H1 (cell line): ENCODE measurements around the gene CEP97. TPM values are rescaled to one million over a fixed set of nuclear protein-coding genes. Genes with fewer than 3 reads are reported as not detected.

ENCODE experiments used
- ASH2L ChIP-seq: fragments of 200-600, 300-600 bp; sonication (generic); IDR thresholded peaks from one replicate; pipeline ENCODE4 v1.7.1; 2017; ENCODE audit warnings: low read length
- CBX5 ChIP-seq: fragments of 300-800, 300-1000 bp; sonication (generic); IDR thresholded peaks from 2 replicates; pipeline ENCODE4 v1.7.1; 2016; ENCODE audit warnings: antibody characterized with exemption, low read length, low read depth
- CEBPB ChIP-seq: IDR thresholded peaks from 2 replicates; pipeline ENCODE4 v1.6.1; 2012; ENCODE audit warnings: low read depth, low read length
- CHD2 ChIP-seq: IDR thresholded peaks from 2 replicates; pipeline ENCODE4 v1.6.1; 2012; ENCODE audit warnings: low read length, improper control_type of control experiment
- CTBP2 ChIP-seq: IDR thresholded peaks from 2 replicates; pipeline ENCODE4 v1.7.0; 2011; ENCODE audit warnings: borderline replicate concordance, mild to moderate bottlenecking, moderate library complexity, mixed read lengths, low read length; ENCODE audit not compliant: insufficient read depth, insufficient read length
- EZH2 ChIP-seq: fragments of 200-600 bp; sonication (generic); IDR thresholded peaks from 2 replicates; pipeline ENCODE4 v1.7.1; 2012; ENCODE audit warnings: low read depth, mild to moderate bottlenecking, moderate library complexity, low read length, inconsistent platforms; ENCODE audit not compliant: severe bottlenecking
- FOSL1 ChIP-seq: IDR thresholded peaks from 2 replicates; pipeline ENCODE4 v1.6.1; 2011; ENCODE audit warnings: mild to moderate bottlenecking, low read depth, low read length, moderate library complexity; ENCODE audit not compliant: insufficient read depth
- KDM4A ChIP-seq: IDR thresholded peaks from one replicate; pipeline ENCODE4 v1.7.1; 2012; ENCODE audit warnings: low read depth, mild to moderate bottlenecking, moderate library complexity, low read length, inconsistent platforms; ENCODE audit not compliant: severe bottlenecking
- KDM5A ChIP-seq: fragments of 200-600 bp; IDR thresholded peaks from 2 replicates; pipeline ENCODE4 v1.7.1; 2012; ENCODE audit warnings: mild to moderate bottlenecking, low read length, inconsistent platforms, mixed read lengths
- MAFK ChIP-seq: IDR thresholded peaks from 2 replicates; pipeline ENCODE4 v1.6.1; 2012; ENCODE audit warnings: low read depth, mild to moderate bottlenecking, improper control_type of control experiment, low read length
- NRF1 ChIP-seq: IDR thresholded peaks from 2 replicates; pipeline ENCODE4 v1.6.1; 2011; ENCODE audit warnings: mild to moderate bottlenecking, low read depth, low read length, improper control_type of control experiment
- RAD21 ChIP-seq, 2 experiments: IDR thresholded peaks in 1 of 2; conservative IDR thresholded peaks in 1 of 2; 2 replicates each; pipeline ENCODE4 v1.6.1; 2011; ENCODE audit warnings: low read depth in 2 of 2, low read length in 2 of 2, improper control_type of control experiment in 1 of 2, inconsistent platforms in 1 of 2, mild to moderate bottlenecking in 1 of 2, moderate library complexity in 1 of 2
- SAP30 ChIP-seq: fragments of 300-600 bp; sonication (generic); IDR thresholded peaks from 2 replicates; pipeline ENCODE4 v1.7.1; 2012; ENCODE audit warnings: low read length, moderate library complexity, mild to moderate bottlenecking, inconsistent platforms; ENCODE audit not compliant: insufficient read depth, insufficient replicate concordance
- SIN3A ChIP-seq, 2 experiments: IDR thresholded peaks in 1 of 2; conservative IDR thresholded peaks in 1 of 2; 2 replicates each; pipeline ENCODE4 v1.6.1; 2011 to 2012; ENCODE audit warnings: low read length in 2 of 2, improper control_type of control experiment in 1 of 2, low read depth in 1 of 2, mild to moderate bottlenecking in 1 of 2
- SRF ChIP-seq: IDR thresholded peaks from 2 replicates; pipeline ENCODE4 v1.6.1; 2011; ENCODE audit warnings: mild to moderate bottlenecking, low read depth, low read length, moderate library complexity
- TEAD4 ChIP-seq: IDR thresholded peaks from 2 replicates; pipeline ENCODE4 v1.6.1; 2012; ENCODE audit warnings: low read depth, low read length, inconsistent platforms, mixed read lengths
- ZNF274 ChIP-seq: IDR thresholded peaks from 2 replicates; pipeline ENCODE4 v1.7.0; 2012; ENCODE audit warnings: low read length, borderline replicate concordance; ENCODE audit errors: extremely low read depth
- polyA plus RNA-seq, 7 experiments: library from polyadenylated mRNA; depleted of rRNA in 3 of 7; stranded (reverse) in 5 of 7; unstranded in 2 of 7; fragments of >200 nt in 5 of 7; fragments of 200-250 nt in 2 of 7; gene quantifications; 1 replicate in 5 of 7; 2 replicates in 1 of 7; 4 replicates in 1 of 7; pipeline versions ENCODE4 v1.2.1 to v1.2.3, GENCODE V29; 2011 to 2013; ENCODE audit warnings: missing spikeins in 2 of 7, mixed read lengths in 2 of 7
- total RNA-seq: library from RNA; stranded (reverse); fragmentation: NEBNext Ultra II Directional; extraction: Animal tissue kit (Norgen Biotek cat#: 25700); gene quantifications from 2 replicates; pipeline ENCODE4 v1.2.1, GENCODE V29; 2021
- TF ChIP-seq, protein P1 (sequence below): IDR thresholded peaks from 2 replicates; pipeline ENCODE4 v1.6.1; 2012; ENCODE audit warnings: low read length, inconsistent platforms

The CEP97 gene
- total and polyA plus RNA-seq, 2 of the 8 experiments (the other 6 are each of a cell fraction or from before 2014, with no cell fraction given): 1.6 to 13.2 TPM

GRCh38 chr3:101779047-101779821, 54.8 kb downstream of the CEP97 start, which contains the start of gene NXPE3 (continued):
- TF ChIP-seq CTBP2: no peak
- TF ChIP-seq CBX5: no peak
- peak; percentile 53 to 69; a peak in 1 of 4 replicates for TF ChIP-seq SIN3A (conservative IDR thresholded peaks at IDR 0.05 in 1 of 2, IDR thresholded peaks at IDR 0.05 in 1 of 2; ENCODE audit: low read depth in 1 of 2, low read length in 2 of 2)
- peak; percentile 86 for TF ChIP-seq ASH2L
- TF ChIP-seq KDM5A: no peak
- TF ChIP-seq KDM4A: peak; percentile 96
- TF ChIP-seq EZH2: no peak
- TF ChIP-seq SAP30: peak; percentile 43
- TF ChIP-seq, protein P1, sequence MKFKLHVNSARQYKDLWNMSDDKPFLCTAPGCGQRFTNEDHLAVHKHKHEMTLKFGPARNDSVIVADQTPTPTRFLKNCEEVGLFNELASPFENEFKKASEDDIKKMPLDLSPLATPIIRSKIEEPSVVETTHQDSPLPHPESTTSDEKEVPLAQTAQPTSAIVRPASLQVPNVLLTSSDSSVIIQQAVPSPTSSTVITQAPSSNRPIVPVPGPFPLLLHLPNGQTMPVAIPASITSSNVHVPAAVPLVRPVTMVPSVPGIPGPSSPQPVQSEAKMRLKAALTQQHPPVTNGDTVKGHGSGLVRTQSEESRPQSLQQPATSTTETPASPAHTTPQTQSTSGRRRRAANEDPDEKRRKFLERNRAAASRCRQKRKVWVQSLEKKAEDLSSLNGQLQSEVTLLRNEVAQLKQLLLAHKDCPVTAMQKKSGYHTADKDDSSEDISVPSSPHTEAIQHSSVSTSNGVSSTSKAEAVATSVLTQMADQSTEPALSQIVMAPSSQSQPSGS: no peak
- TF ChIP-seq SRF: no peak
- no peak for TF ChIP-seq CEBPB
- no peak for TF ChIP-seq TEAD4
- TF ChIP-seq ZNF274: no peak
- 0 out of 2 replicates have a peak, but pooled peaks have one; percentile 28 for TF ChIP-seq CHD2
- no peak for TF ChIP-seq FOSL1
- TF ChIP-seq RAD21 (IDR thresholded peaks at IDR 0.05 in 1 of 2, conservative IDR thresholded peaks at IDR 0.05 in 1 of 2; ENCODE audit: low read depth in 2 of 2, low read length in 2 of 2): no peak
- no peak for TF ChIP-seq MAFK
- TF ChIP-seq NRF1: no peak
